SK-N-SH (cell line): ENCODE results near the gene RND2. TPM values are rescaled to one million over a fixed set of nuclear protein-coding genes. Genes with fewer than 3 reads are reported as not detected.

Source experiments
- CTCF ChIA-PET: fragments of 300-600, 350-600 bp; formaldehyde crosslinking; extraction: SDS; loops from one replicate; lab custom pipeline; 2021; lab: Yijun Ruan, JAX
- POLR2A ChIA-PET: fragments of 350-600 bp; sonication (Branson Sonifier 250); formaldehyde crosslinking; extraction: SDS; loops from one replicate; lab custom pipeline; 2020; ENCODE audit warnings: antibody characterized with exemption, inconsistent platforms; lab: Yijun Ruan, JAX
- DNase-seq: peaks from one replicate; pipeline ENCODE4 v3.0.0; 2012
- H2AFZ ChIP-seq: fragments of 200-600 bp; sonication (generic); 2 replicates; pipeline ENCODE4 v1.8.1; 2016; ENCODE audit warnings: antibody characterized with exemption, mild to moderate bottlenecking, low read depth
- H3F3A ChIP-seq: fragments of 200-600 bp; sonication (generic); replicated peaks from 2 replicates; pipeline ENCODE3; 2016; ENCODE audit warnings: antibody characterized with exemption, mild to moderate bottlenecking; ENCODE audit not compliant: insufficient read depth
- H3K27ac ChIP-seq, 2 experiments: fragments of 200-500 bp in 1 of 2; fragments of 200-600 bp in 1 of 2; sonication (Bioruptor generic) in 1 of 2; sonication (generic), shearing (Covaris generic) in 1 of 2; 2 replicates each; pipeline versions ENCODE4 v1.5.1 to v1.6.1; 2014 to 2016; ENCODE audit warnings: low read depth in 2 of 2, inconsistent platforms in 1 of 2, low read length in 1 of 2, mild to moderate bottlenecking in 1 of 2, mixed read lengths in 1 of 2
- H3K27me3 ChIP-seq: fragments of 200-600 bp; sonication (generic), shearing (Covaris generic); 2 replicates; pipeline ENCODE4 v1.6.1; 2016; ENCODE audit warnings: mixed run types; ENCODE audit not compliant: insufficient read depth
- H3K36me3 ChIP-seq, 2 experiments: fragments of 200-500 bp in 1 of 2; fragments of 200-600 bp in 1 of 2; sonication (Bioruptor generic) in 1 of 2; sonication (generic) in 1 of 2; replicated peaks in 1 of 2; 2 replicates each; pipeline versions ENCODE3 to v1.5.1; 2014 to 2016; ENCODE audit warnings: low read length in 1 of 2, mild to moderate bottlenecking in 1 of 2; ENCODE audit not compliant: insufficient read depth in 2 of 2, control insufficient read depth in 1 of 2
- H3K4me1 ChIP-seq, 2 experiments: fragments of 200-500 bp in 1 of 2; fragments of 200-600 bp in 1 of 2; sonication (Bioruptor generic) in 1 of 2; sonication (generic), shearing (Covaris generic) in 1 of 2; 2 replicates each; pipeline versions ENCODE4 v1.5.1 to v1.6.1; 2014 to 2016; ENCODE audit warnings: low read depth in 1 of 2, low read length in 1 of 2, mixed run types in 1 of 2; ENCODE audit not compliant: insufficient read depth in 2 of 2, control insufficient read depth in 1 of 2
- H3K4me2 ChIP-seq: fragments of 200-600 bp; sonication (generic), shearing (Covaris generic); 2 replicates; pipeline ENCODE4 v1.6.1; 2017; ENCODE audit warnings: mixed run types
- H3K4me3 ChIP-seq, 2 experiments: fragments of 200-500 bp in 1 of 2; fragments of 200-600 bp in 1 of 2; sonication (Bioruptor generic) in 1 of 2; sonication (generic), shearing (Covaris generic) in 1 of 2; 2 replicates each; pipeline versions ENCODE4 v1.5.1 to v1.8.1; 2014 to 2016; ENCODE audit warnings: low read depth in 2 of 2, inconsistent platforms in 1 of 2, low read length in 1 of 2, mild to moderate bottlenecking in 1 of 2, mixed read lengths in 1 of 2, moderate library complexity in 1 of 2
- H3K79me2 ChIP-seq: fragments of 200-600 bp; sonication (generic); 2 replicates; pipeline ENCODE4 v1.8.1; 2017; ENCODE audit warnings: mild to moderate bottlenecking; ENCODE audit not compliant: insufficient read depth
- H3K9ac ChIP-seq: fragments of 200-600 bp; sonication (generic); 2 replicates; pipeline ENCODE4 v1.6.1; 2017; ENCODE audit warnings: mixed run types
- H3K9me2 ChIP-seq: fragments of 200-600 bp; sonication (generic); 2 replicates; pipeline ENCODE4 v1.6.1; 2017; ENCODE audit warnings: mixed run types
- H3K9me3 ChIP-seq: fragments of 200-600 bp; sonication (generic); 2 replicates; pipeline ENCODE4 v1.6.1; 2017; ENCODE audit warnings: mixed run types, mild to moderate bottlenecking, moderate library complexity
- H4K20me1 ChIP-seq: fragments of 200-600 bp; sonication (generic); 2 replicates; pipeline ENCODE4 v1.6.1; 2017; ENCODE audit warnings: mild to moderate bottlenecking, mixed run types; ENCODE audit not compliant: insufficient read depth
- ELF1 ChIP-seq: IDR thresholded peaks from 2 replicates; pipeline ENCODE4 v1.4.0; 2012
- EZH2phosphoT487 ChIP-seq: fragments of 200-600 bp; sonication (generic); IDR thresholded peaks from 2 replicates; pipeline ENCODE4 v1.6.1; 2017; ENCODE audit warnings: low read depth, mixed run types, mild to moderate bottlenecking, antibody characterized with exemption, moderate library complexity, borderline replicate concordance
- FOSL2 ChIP-seq: IDR thresholded peaks from 2 replicates; pipeline ENCODE4 v1.4.0; 2012; ENCODE audit warnings: low read depth, mild to moderate bottlenecking, moderate library complexity, borderline replicate concordance
- FOXM1 ChIP-seq: IDR thresholded peaks from 2 replicates; pipeline ENCODE4 v1.4.0; 2012; ENCODE audit warnings: low read depth, mild to moderate bottlenecking
- GABPA ChIP-seq: IDR thresholded peaks from 2 replicates; pipeline ENCODE4 v1.4.0; 2012; ENCODE audit warnings: low read depth, mild to moderate bottlenecking
- GATA2 ChIP-seq: sonication (generic); formaldehyde crosslinking; IDR thresholded peaks from 2 replicates; pipeline ENCODE4 v1.5.0; 2020; ENCODE audit warnings: mild to moderate bottlenecking, missing genetic modification reagents
- JUND ChIP-seq: IDR thresholded peaks from 2 replicates; pipeline ENCODE4 v1.4.0; 2012
- MEF2A ChIP-seq: IDR thresholded peaks from 2 replicates; pipeline ENCODE4 v1.4.0; 2012; ENCODE audit warnings: low read depth, borderline replicate concordance
- NFIC ChIP-seq: IDR thresholded peaks from 2 replicates; pipeline ENCODE4 v1.4.0; 2012; ENCODE audit warnings: borderline replicate concordance
- POLR2AphosphoS5 ChIP-seq: IDR thresholded peaks from 2 replicates; pipeline ENCODE4 v1.6.1; 2012; ENCODE audit warnings: low read depth, low read length
- RCOR1 ChIP-seq: fragments of 150-350 bp; IDR thresholded peaks from 2 replicates; pipeline ENCODE4 v1.6.1; 2017; ENCODE audit warnings: antibody characterized with exemption, low read length
- RFX5 ChIP-seq: IDR thresholded peaks from 2 replicates; pipeline ENCODE4 v1.6.1; 2012; ENCODE audit warnings: mild to moderate bottlenecking, improper control_type of control experiment, low read length
- RXRA ChIP-seq: IDR thresholded peaks from 2 replicates; pipeline ENCODE4 v1.4.0; 2012; ENCODE audit warnings: low read depth, mild to moderate bottlenecking, borderline replicate concordance
- SIN3A ChIP-seq: IDR thresholded peaks from 2 replicates; pipeline ENCODE4 v1.6.1; 2012; ENCODE audit warnings: low read depth, mild to moderate bottlenecking, low read length, moderate library complexity, borderline replicate concordance
- SMC3 ChIP-seq: IDR thresholded peaks from 2 replicates; pipeline ENCODE4 v1.6.1; 2012; ENCODE audit warnings: low read depth, low read length, improper control_type of control experiment
- TCF12 ChIP-seq: IDR thresholded peaks from 2 replicates; pipeline ENCODE4 v1.4.0; 2012
- TEAD4 ChIP-seq: IDR thresholded peaks from 2 replicates; pipeline ENCODE4 v1.4.0; 2012; ENCODE audit warnings: mild to moderate bottlenecking, borderline replicate concordance; ENCODE audit not compliant: insufficient read depth
- YY1 ChIP-seq: IDR thresholded peaks from 2 replicates; pipeline ENCODE4 v1.4.0; 2012; ENCODE audit warnings: low read depth, mild to moderate bottlenecking
- WGBS: methylation state at CpG from one replicate; pipeline ENCODE4 v1.1.6; 2017; ENCODE audit warnings: low lambda C conversion rate; 5-methylcytosine and 5-hydroxymethylcytosine counted together
- polyA plus RNA-seq, 3 experiments: library from polyadenylated mRNA; depleted of rRNA; stranded (reverse); fragments of >200 nt; gene quantifications; 2 replicates each; pipeline ENCODE4 v1.2.3, GENCODE V29; 2012
- TF ChIP-seq, protein P1 (sequence below): IDR thresholded peaks from 2 replicates; pipeline ENCODE4 v1.4.0; 2012; ENCODE audit warnings: low read depth, borderline replicate concordance
- TF ChIP-seq, protein P2 (sequence below): IDR thresholded peaks from 2 replicates; pipeline ENCODE4 v1.4.0; 2012; ENCODE audit warnings: low read depth, borderline replicate concordance
- TF ChIP-seq, protein P3 (sequence below): fragments of 150-350 bp; IDR thresholded peaks from 2 replicates; pipeline ENCODE4 v1.6.1; 2016; ENCODE audit warnings: mild to moderate bottlenecking, low read depth, low read length

RND2 gene
- polyA plus RNA-seq, 1 of the 3 experiments (the other 2 are of a cell fraction): 8.9 TPM

DNA sequence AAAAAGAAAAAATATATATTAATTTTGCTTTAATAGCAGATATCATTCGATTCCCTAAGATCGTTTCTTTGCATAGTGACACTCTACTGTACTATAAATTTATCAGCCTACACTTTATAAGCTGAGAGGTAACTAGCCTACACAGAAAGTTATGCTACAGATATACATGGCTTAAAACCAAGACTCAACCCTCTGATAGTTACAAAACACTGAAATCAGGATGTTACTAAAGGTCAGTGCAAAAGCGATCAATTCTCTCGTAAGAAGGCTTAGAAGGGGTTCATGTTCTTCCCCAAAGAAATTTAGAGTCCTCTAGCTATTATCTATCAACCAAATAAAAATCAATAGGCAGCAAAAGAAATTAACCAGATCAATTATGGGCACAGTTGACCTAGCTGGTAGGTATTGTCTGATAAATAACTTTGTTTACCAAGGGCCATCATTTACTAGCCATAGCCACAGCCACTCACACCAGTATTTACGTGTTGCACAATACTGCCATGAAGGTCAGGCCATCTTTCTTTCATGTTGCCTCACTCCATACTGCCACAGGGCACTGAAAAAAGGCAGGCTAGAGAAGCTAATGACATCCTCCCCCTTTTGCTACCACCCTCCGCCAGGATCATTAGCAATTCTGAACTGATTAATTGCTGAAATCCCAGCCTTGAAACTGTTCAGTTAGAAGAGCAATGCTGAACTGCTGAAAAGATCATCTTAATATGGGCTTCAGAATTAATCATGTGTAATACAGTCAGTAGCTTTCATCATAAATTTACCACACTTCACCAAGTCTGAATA, 43.7 kb downstream of the RND2 start:
- no peak for DNase-seq
- no peaks in the 10 kb centered on the region for H3K27me3 ChIP-seq
- no peaks in the 10 kb centered on the region for H3K79me2 ChIP-seq
- no peak overlapping the region for H3K4me3 ChIP-seq
- no peak overlapping the region for H3K4me2 ChIP-seq
- H3K27ac ChIP-seq: no peak overlapping the region
- H3F3A ChIP-seq: no peaks in the 10 kb centered on the region
- H3K36me3 ChIP-seq: peaks cover under 1 to 8% of the 10 kb centered on the region in 2 experiments
- H3K9ac ChIP-seq: no peak overlapping the region
- H4K20me1 ChIP-seq: no peaks in the 10 kb centered on the region
- ChIA-PET CTCF (interaction anchor here (0.7 to 1.7 kb wide), 3 partner anchors 21 to 46 kb away, joined by 3 to 4 read pairs (median 3); no protein-coding TSS in a partner anchor), POLR2A (no interaction called here)
- no peak for TF ChIP-seq YY1
- no peak for TF ChIP-seq POLR2AphosphoS5
- no peak for TF ChIP-seq SMC3
- no peak for TF ChIP-seq JUND
- no peak for TF ChIP-seq NFIC
- no peak for TF ChIP-seq SIN3A
- TF ChIP-seq, protein P1, sequence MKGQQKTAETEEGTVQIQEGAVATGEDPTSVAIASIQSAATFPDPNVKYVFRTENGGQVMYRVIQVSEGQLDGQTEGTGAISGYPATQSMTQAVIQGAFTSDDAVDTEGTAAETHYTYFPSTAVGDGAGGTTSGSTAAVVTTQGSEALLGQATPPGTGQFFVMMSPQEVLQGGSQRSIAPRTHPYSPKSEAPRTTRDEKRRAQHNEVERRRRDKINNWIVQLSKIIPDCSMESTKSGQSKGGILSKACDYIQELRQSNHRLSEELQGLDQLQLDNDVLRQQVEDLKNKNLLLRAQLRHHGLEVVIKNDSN: no peak
- TF ChIP-seq GABPA: no peak
- TF ChIP-seq FOSL2: no peak
- no peak for TF ChIP-seq RCOR1
- no peak for TF ChIP-seq TEAD4
- TF ChIP-seq FOXM1: no peak
- TF ChIP-seq, all 33 proteins: peak for 0
- Histone ChIP-seq H2AFZ (no peak overlapping the region), H3K4me1 (no peaks in the 10 kb centered on the region), H3K9me3 (no peaks in the 10 kb centered on the region), H3K9me2 (no peaks in the 10 kb centered on the region)
- 97% methylated on average over 6 of the region's 6 CpGs for WGBS

DNA sequence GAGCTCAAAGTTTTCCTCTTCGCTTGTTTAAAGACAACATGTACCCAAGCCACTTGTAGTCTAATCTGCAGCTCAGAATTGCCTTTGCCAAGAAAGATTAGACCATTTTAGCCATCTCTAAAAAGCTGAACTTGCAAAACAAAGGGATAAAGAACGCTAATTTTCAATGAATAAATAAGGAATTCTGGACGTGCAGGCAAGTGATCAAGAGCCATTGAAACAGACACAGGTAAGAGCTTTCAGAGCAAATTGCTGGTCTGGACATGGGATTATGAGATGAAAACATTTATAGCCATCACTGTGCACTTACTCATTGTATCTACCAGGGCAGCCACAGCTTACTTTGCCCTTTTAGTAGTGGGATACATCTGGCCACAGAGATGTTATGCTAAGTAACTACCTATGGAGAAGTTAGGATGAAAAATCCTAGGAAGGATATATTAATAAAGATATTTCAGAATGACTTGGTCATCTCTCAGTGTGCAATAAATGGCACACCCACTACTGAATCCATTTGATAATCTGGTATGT, 44.4 kb downstream of the RND2 start:
- WGBS: 95% methylated on average over 3 of the region's 3 CpGs
- Histone ChIP-seq H3K36me3 (peaks cover 0 to 8% of the 10 kb centered on the region in 2 experiments), H2AFZ (no peak overlapping the region), H3K27me3 (no peaks in the 10 kb centered on the region), H3K9me3 (no peaks in the 10 kb centered on the region), H3K4me2 (no peak overlapping the region), H4K20me1 (no peaks in the 10 kb centered on the region), H3K4me3 (no peak overlapping the region), H3F3A (no peaks in the 10 kb centered on the region), H3K27ac (no peak overlapping the region)
- DNase-seq: no peak
- ChIA-PET CTCF (interaction anchor here (0.8 to 1.7 kb wide), 2 partner anchors 45 kb away, joined by 3 to 4 read pairs; no protein-coding TSS in a partner anchor), POLR2A (no interaction called here)
- TF ChIP-seq GATA2: no peak
- no peak for TF ChIP-seq TEAD4
- TF ChIP-seq, protein P2, sequence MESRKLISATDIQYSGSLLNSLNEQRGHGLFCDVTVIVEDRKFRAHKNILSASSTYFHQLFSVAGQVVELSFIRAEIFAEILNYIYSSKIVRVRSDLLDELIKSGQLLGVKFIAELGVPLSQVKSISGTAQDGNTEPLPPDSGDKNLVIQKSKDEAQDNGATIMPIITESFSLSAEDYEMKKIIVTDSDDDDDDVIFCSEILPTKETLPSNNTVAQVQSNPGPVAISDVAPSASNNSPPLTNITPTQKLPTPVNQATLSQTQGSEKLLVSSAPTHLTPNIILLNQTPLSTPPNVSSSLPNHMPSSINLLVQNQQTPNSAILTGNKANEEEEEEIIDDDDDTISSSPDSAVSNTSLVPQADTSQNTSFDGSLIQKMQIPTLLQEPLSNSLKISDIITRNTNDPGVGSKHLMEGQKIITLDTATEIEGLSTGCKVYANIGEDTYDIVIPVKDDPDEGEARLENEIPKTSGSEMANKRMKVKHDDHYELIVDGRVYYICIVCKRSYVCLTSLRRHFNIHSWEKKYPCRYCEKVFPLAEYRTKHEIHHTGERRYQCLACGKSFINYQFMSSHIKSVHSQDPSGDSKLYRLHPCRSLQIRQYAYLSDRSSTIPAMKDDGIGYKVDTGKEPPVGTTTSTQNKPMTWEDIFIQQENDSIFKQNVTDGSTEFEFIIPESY: no peak
- TF ChIP-seq, protein P3, sequence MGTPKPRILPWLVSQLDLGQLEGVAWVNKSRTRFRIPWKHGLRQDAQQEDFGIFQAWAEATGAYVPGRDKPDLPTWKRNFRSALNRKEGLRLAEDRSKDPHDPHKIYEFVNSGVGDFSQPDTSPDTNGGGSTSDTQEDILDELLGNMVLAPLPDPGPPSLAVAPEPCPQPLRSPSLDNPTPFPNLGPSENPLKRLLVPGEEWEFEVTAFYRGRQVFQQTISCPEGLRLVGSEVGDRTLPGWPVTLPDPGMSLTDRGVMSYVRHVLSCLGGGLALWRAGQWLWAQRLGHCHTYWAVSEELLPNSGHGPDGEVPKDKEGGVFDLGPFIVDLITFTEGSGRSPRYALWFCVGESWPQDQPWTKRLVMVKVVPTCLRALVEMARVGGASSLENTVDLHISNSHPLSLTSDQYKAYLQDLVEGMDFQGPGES: no peak
- no peak for TF ChIP-seq ELF1
- no peak for TF ChIP-seq RFX5
- no peak for TF ChIP-seq NFIC
- TF ChIP-seq MEF2A: no peak
- no peak for TF ChIP-seq EZH2phosphoT487
- no peak for TF ChIP-seq YY1
- TF ChIP-seq TCF12: no peak
- no peak for TF ChIP-seq RXRA
- TF ChIP-seq, all 33 proteins: peak for 0
- H3K4me1 ChIP-seq: no peaks in the 10 kb centered on the region
- no peaks in the 10 kb centered on the region for H3K9me2 ChIP-seq
- no peak overlapping the region for H3K9ac ChIP-seq
- H3K79me2 ChIP-seq: no peaks in the 10 kb centered on the region
